GM12875 (cell line): ENCODE measurements around the gene FAM131B.

Experiments used
- H3K4me3 ChIP-seq: one replicate; pipeline ENCODE4 v1.5.1; 2011; ENCODE audit warnings: low read depth, low read length, control low read depth
- CTCF ChIP-seq: IDR thresholded peaks from 2 replicates; pipeline ENCODE4 v1.5.1; 2011; ENCODE audit warnings: low read depth, mild to moderate bottlenecking, control low read depth, inconsistent platforms, low read length, moderate library complexity, borderline replicate concordance; ENCODE audit not compliant: insufficient read depth

The FAM131B gene

DNA sequence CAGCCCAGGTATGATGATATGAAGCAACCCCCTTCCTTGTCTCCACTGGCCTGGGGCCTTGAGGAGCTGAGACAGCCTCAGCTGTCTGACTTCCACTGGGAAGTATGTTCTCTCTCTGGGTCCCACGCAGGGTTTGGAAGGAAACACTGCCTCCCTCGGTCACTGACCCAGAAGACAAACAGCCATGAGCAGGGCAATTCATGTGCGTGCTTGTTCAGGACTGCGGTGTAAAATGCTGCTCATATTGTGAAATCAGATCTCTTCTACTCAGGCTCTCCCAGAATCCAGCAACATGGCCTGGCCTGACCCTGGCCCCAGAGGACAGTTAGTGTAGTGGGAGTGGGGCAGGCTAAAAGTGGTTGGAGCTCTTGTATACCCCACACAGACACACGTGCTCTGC is 43.9 kb downstream of the FAM131B start:
- no peak for TF ChIP-seq CTCF
- no peak overlapping the region for H3K4me3 ChIP-seq

GRCh38 chr7:143316492-143316891 is 46.0 kb downstream of the FAM131B start:
- no peak for TF ChIP-seq CTCF

GRCh38 chr7:143315776-143316175 is 46.7 kb downstream of the FAM131B start, which contains the start of gene CLCN1:
TSS of gene CLCN1 (plus strand) at chr7:143316111. CDS start at chr7:143316213, 102 bp downstream.
- no peak for TF ChIP-seq CTCF
- no peak within 1 kb of the TSS for H3K4me3 ChIP-seq

More at GRCh38 chr7:143316492-143316891, 46.0 kb downstream of the FAM131B start:
- H3K4me3 ChIP-seq, result no peak overlapping the region

GRCh38 chr7:143314127-143314526 is 48.4 kb downstream of the FAM131B start:
- no peak for TF ChIP-seq CTCF

GRCh38 chr7:143308632-143309031 is 53.9 kb downstream of the FAM131B start:
- TF ChIP-seq CTCF, result no peak
- H3K4me3 ChIP-seq, result no peak overlapping the region

More at GRCh38 chr7:143314127-143314526, 48.4 kb downstream of the FAM131B start:
- no peak overlapping the region for H3K4me3 ChIP-seq

DNA sequence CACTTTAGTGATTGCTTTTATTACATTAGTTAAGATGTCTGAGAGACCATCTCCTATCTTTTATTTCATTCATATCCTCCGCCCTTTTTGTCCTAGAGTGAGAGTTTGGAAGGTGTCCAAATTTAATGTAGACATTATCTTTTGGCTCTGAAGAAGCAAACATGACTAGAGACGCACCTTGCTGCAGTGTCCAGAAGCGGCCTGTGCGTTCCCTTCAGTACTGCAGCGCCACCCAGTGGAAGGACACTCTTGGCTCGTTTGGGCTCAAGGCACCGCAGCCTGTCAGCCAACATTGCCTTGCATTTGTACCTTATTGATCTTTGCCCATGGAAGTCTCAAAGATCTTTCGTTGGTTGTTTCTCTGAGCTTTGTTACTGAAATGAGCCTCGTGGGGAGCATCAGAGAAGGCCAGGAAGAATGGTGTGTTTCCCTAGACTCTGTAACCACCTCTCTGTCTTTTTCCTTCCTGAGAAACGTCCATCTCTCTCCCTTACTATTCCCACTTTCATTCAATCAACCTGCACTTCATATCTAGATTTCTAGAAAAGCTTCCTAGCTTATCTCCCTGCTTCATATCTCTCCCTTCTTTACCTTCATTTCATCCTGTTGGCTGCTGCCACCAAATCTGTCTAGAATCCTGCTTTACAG is 57.0 kb downstream of the FAM131B start:
- TF ChIP-seq CTCF, result peak; percentile 66
- H3K4me3 ChIP-seq, result no peak overlapping the region

- TF ChIP-seq CTCF, result no peak
- H3K4me3 ChIP-seq, result no peak overlapping the region
These were observed 57.6 kb downstream of the FAM131B start for GRCh38 chr7:143304938-143305337.
